ENCODE results near the gene MRTFA.

- no peak for TF ChIP-seq CTCF (IDR thresholded peaks at IDR 0.05)
- TF ChIP-seq POLR2A (IDR thresholded peaks at IDR 0.05) = no peak
- TF ChIP-seq POLR2AphosphoS5 (IDR thresholded peaks at IDR 0.05) = no peak
These were observed 149.4 kb downstream of the MRTFA start for GRCh38 chr22:40486962-40487602.

All from prostate gland (tissue), 2 donors.